ENCODE data around the gene KLKB1.

DNA sequence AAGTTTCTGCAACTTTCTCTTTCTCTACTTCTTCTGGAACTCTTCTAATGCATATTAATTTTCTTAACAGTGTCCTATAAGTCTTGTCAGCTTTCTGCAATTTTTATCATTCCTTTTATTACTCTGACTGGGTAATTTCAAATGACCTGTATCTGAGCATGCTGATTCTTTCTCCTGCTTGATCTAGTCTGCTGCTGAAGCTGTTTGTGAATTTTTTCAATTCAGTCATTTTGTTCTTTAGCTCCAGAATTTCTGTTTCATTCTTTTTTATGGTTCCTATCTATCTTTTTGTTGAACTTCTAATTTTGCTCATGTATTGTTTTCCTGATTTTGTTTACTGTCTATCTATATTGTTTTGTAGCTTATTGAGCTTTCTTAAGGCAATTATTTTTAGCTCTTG lies 1.5 kb upstream of the KLKB1 start:
- TF ChIP-seq CTCF (IDR thresholded peaks at IDR 0.05) (no peak), EZH2 (IDR thresholded peaks at IDR 0.05; ENCODE audit: borderline replicate concordance, insufficient read depth, low read depth, low read length, poor library complexity, severe bottlenecking) (no peak)

All from B cell (primary cell).